GM19468 (cell line): ENCODE data around the gene ARIH2.

ENCODE experiments used
- ATAC-seq: cut with Tn5 transposase; IDR thresholded peaks from one replicate; pipeline ENCODE4 v1.9.1; 2021; ENCODE audit warnings: mild to moderate bottlenecking, moderate library complexity, moderate number of reproducible peaks; ENCODE audit not compliant: unreplicated experiment; ENCODE audit errors: extremely low read depth

Gene ARIH2

GRCh38 chr3:49016414-49017228 is 98.0 kb downstream of the ARIH2 start:
- no peak for ATAC-seq

GRCh38 chr3:49017229-49017970 is 98.8 kb downstream of the ARIH2 start:
- no peak for ATAC-seq

GRCh38 chr3:49017971-49018706 is 99.5 kb downstream of the ARIH2 start, which contains the start of gene DALRD3:
Gene DALRD3, minus strand, starts transcription at chr3:49018580. Its CDS starts 16 bp downstream, at chr3:49018564.
- no peak for ATAC-seq

GRCh38 chr3:49018707-49019006 is 100.0 kb downstream of the ARIH2 start:
- ATAC-seq, result no peak

- no peak for ATAC-seq
These were observed 101.3 kb downstream of the ARIH2 start for GRCh38 chr3:49019941-49020329.

GRCh38 chr3:49020330-49021212 is 101.9 kb downstream of the ARIH2 start:
- no peak for ATAC-seq

- peak; percentile 44 for ATAC-seq
These were observed 102.7 kb downstream of the ARIH2 start for GRCh38 chr3:49021213-49021812.

GRCh38 chr3:49021813-49022687 is 103.4 kb downstream of the ARIH2 start, which contains the start of gene NDUFAF3:
Gene NDUFAF3, plus strand, starts transcription at chr3:49022121. Its CDS starts 24 bp downstream, at chr3:49022145.
- peak; percentile 29 for ATAC-seq

- no peak for ATAC-seq
These were observed 104.1 kb downstream of the ARIH2 start for GRCh38 chr3:49022688-49023171.

GRCh38 chr3:49023775-49024174 is 105.1 kb downstream of the ARIH2 start:
- no peak for ATAC-seq

- no peak for ATAC-seq
These were observed 105.8 kb downstream of the ARIH2 start for GRCh38 chr3:49024449-49024848.

GRCh38 chr3:49025005-49025792 is 106.6 kb downstream of the ARIH2 start:
- ATAC-seq, result no peak

- ATAC-seq, result no peak
These were observed 107.3 kb downstream of the ARIH2 start for GRCh38 chr3:49025793-49026520.

GRCh38 chr3:49026536-49026935 is 107.9 kb downstream of the ARIH2 start:
- no peak for ATAC-seq

GRCh38 chr3:49027634-49028033 is 109.0 kb downstream of the ARIH2 start:
- ATAC-seq, result no peak

- ATAC-seq, result no peak
These were observed 109.6 kb downstream of the ARIH2 start for GRCh38 chr3:49028298-49028672.
